Measurements from ENCODE around the gene CD27.

GRCh38 chr12:6493497-6494257, 48.9 kb downstream of the CD27 start, which contains the start of gene NCAPD2:
- TF ChIP-seq POLR2AphosphoS5 (IDR thresholded peaks at IDR 0.05; ENCODE audit: low read depth), result peak; percentile 81
- no peak for TF ChIP-seq EZH2 (IDR thresholded peaks at IDR 0.05; ENCODE audit: low read depth, unreplicated experiment)
- TF ChIP-seq EZH2phosphoT487 (IDR thresholded peaks at IDR 0.05; ENCODE audit: unreplicated experiment), result no peak
- peak in 1 of 2 experiments; percentile 27; a peak in 2 of 4 replicates for TF ChIP-seq CTCF (conservative IDR thresholded peaks at IDR 0.05; ENCODE audit: low read depth in 2 of 2)
- no peak for TF ChIP-seq REST (IDR thresholded peaks at IDR 0.05; ENCODE audit: unreplicated experiment)
- no peak for TF ChIP-seq JUNB (IDR thresholded peaks at IDR 0.05; ENCODE audit: unreplicated experiment)
- no peak for TF ChIP-seq ZNF114 (CRISPR knock-in tag; IDR thresholded peaks at IDR 0.05)
- TF ChIP-seq NANOG (IDR thresholded peaks at IDR 0.05; ENCODE audit: borderline replicate concordance), result no peak
- no peak; the same call in 1 of the 2 replicates for TF ChIP-seq CREB1 (CRISPR knock-in tag; IDR thresholded peaks at IDR 0.05; ENCODE audit: low read depth)
- TF ChIP-seq STAT1 (IDR thresholded peaks at IDR 0.05; ENCODE audit: unreplicated experiment), result no peak
- TF ChIP-seq, protein P1, sequence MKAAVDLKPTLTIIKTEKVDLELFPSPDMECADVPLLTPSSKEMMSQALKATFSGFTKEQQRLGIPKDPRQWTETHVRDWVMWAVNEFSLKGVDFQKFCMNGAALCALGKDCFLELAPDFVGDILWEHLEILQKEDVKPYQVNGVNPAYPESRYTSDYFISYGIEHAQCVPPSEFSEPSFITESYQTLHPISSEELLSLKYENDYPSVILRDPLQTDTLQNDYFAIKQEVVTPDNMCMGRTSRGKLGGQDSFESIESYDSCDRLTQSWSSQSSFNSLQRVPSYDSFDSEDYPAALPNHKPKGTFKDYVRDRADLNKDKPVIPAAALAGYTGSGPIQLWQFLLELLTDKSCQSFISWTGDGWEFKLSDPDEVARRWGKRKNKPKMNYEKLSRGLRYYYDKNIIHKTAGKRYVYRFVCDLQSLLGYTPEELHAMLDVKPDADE (IDR thresholded peaks at IDR 0.05), result no peak; the same call in none of the 2 replicates
- no peak for TF ChIP-seq ZNF331 (CRISPR knock-in tag; IDR thresholded peaks at IDR 0.05; ENCODE audit: low read depth)
